ENCODE data around the gene RAB33B.

Gene RAB33B

DNA sequence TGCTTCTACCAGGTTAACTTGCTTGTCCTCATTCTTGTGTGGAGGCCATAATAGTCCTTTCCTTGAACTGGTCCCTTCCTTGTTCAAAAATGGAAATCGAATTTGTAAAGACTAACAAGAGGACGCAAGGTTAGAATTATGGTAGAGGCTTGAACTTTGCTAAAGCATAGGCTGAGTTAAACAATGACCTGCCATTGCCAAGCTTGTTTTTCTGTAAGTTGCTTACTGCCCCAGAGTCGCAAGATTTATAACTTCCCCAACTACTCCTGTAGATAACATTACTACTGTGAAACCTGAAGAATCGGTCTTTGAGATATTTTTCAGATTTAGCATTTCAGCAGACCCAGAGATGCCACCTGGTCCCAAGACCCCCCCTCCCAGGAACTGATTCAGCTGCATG lies 45.3 kb downstream of the RAB33B start:
- H3K4me3 ChIP-seq (ENCODE audit: low read depth, low read length): no peak overlapping the region
- ChIA-PET POLR2A (no interaction called here), CTCF (interaction anchor here (1.1 to 5.2 kb wide), 13 partner anchors 9 to 153 kb away, joined by 3 to 40 read pairs (median 16); no protein-coding TSS in a partner anchor)
- no peak for DNase-seq (ENCODE audit: low read depth, low spot score)
- TF ChIP-seq, protein P1, sequence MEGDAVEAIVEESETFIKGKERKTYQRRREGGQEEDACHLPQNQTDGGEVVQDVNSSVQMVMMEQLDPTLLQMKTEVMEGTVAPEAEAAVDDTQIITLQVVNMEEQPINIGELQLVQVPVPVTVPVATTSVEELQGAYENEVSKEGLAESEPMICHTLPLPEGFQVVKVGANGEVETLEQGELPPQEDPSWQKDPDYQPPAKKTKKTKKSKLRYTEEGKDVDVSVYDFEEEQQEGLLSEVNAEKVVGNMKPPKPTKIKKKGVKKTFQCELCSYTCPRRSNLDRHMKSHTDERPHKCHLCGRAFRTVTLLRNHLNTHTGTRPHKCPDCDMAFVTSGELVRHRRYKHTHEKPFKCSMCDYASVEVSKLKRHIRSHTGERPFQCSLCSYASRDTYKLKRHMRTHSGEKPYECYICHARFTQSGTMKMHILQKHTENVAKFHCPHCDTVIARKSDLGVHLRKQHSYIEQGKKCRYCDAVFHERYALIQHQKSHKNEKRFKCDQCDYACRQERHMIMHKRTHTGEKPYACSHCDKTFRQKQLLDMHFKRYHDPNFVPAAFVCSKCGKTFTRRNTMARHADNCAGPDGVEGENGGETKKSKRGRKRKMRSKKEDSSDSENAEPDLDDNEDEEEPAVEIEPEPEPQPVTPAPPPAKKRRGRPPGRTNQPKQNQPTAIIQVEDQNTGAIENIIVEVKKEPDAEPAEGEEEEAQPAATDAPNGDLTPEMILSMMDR (IDR thresholded peaks at IDR 0.05; ENCODE audit: insufficient read depth, low read length, missing control alignments): no peak

DNA sequence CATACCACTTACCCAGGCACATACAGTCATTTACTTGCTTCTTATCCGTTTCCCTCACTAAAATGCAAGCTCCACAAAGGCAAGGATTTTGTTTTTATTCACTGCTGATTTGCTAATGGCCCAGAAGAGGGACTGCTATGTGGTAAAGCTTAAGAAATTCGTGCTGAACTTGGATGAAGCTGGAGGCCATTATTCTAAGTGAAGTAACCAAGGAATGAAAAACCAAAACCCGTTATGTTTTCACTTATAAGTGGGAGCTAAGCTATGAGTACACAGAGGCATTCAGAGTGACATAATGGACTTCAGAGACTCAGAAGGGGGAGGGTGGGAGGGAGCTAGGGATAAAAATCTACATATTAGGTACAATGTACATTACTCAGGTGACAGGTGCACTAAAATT lies 47.2 kb downstream of the RAB33B start:
- TF ChIP-seq, protein P1 (IDR thresholded peaks at IDR 0.05; ENCODE audit: insufficient read depth, low read length, missing control alignments): no peak
- no peak overlapping the region for H3K4me3 ChIP-seq (ENCODE audit: low read depth, low read length)
- POLR2A ChIA-PET: no interaction called here
- DNase-seq (ENCODE audit: low read depth, low spot score): no peak
- CTCF ChIA-PET: interaction anchor here (0.8 to 1.9 kb wide), 8 partner anchors 9 to 156 kb away, joined by 3 to 6 read pairs (median 3); no protein-coding TSS in a partner anchor

DNA sequence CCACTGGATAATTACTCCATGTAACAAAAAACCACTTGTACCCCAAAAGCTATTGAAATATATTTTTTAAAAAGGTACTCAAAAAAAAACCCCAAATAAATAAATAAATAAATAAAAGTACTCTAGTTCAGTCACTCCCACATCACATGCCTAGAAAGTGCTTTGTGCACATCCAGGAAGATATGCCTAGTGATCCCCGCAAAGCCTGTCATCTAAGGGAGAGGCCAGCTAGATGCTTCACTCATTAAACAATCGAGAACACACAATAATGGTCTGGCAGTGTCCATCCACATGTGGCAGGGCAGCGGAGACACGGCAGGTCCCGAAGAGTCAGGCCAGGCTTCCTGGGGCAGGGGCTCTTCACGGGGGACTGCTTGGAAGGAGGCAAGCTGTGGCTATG lies 47.6 kb downstream of the RAB33B start:
- ChIA-PET POLR2A (no interaction called here), CTCF (interaction anchor here (0.8 to 1.9 kb wide), 8 partner anchors 8 to 156 kb away, joined by 3 to 6 read pairs (median 3); no protein-coding TSS in a partner anchor)
- TF ChIP-seq, protein P1 (IDR thresholded peaks at IDR 0.05; ENCODE audit: insufficient read depth, low read length, missing control alignments): no peak

GRCh38 chr4:139501927-139502899 lies 48.3 kb downstream of the RAB33B start:
- no peak for DNase-seq (ENCODE audit: low read depth, low spot score)
- CTCF ChIA-PET: interaction anchor here (0.9 to 1.9 kb wide), 5 partner anchors 8 to 155 kb away, joined by 3 to 6 read pairs (median 4); no protein-coding TSS in a partner anchor
- POLR2A ChIA-PET: no interaction called here
- TF ChIP-seq, protein P1 (IDR thresholded peaks at IDR 0.05; ENCODE audit: insufficient read depth, low read length, missing control alignments): no peak
- no peak overlapping the region for H3K4me3 ChIP-seq (ENCODE audit: low read depth, low read length)

More for the DNA sequence above, 47.6 kb downstream of the RAB33B start:
- DNase-seq (ENCODE audit: low read depth, low spot score): no peak
- H3K4me3 ChIP-seq (ENCODE audit: low read depth, low read length): no peak overlapping the region

DNA sequence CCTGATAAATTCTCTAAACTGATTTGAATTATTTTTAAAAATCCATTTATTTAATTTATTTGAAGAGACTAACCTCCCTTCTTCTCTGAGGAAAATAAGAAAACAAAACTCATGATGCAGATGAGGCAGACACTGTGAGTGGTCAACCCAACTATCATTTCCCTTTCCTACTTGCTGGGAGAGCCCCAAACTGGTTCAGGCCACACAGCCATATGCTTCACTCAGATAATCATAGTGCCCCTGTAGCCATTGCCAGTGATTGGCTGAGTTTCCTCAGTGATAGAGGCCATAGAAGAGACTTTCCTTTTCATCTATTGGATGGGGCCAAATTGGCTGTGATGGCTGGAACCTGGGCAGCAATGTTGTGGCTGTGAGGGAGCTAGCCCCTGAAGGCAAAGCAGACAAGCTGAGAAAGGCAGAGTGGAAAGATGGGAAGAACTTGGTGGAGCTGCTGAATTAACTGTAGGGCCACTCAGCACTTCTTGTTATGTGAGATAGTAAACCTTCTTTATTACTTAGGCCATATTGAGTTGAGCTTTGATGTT lies 49.8 kb downstream of the RAB33B start:
- ChIA-PET CTCF (interaction anchor here (0.9 to 1.3 kb wide), 2 partner anchors 148 to 151 kb away, joined by 3 read pairs; no protein-coding TSS in a partner anchor), POLR2A (no interaction called here)
- TF ChIP-seq, protein P1 (IDR thresholded peaks at IDR 0.05; ENCODE audit: insufficient read depth, low read length, missing control alignments): no peak
- DNase-seq (ENCODE audit: low read depth, low spot score): no peak
- H3K4me3 ChIP-seq (ENCODE audit: low read depth, low read length): no peak overlapping the region

DNA sequence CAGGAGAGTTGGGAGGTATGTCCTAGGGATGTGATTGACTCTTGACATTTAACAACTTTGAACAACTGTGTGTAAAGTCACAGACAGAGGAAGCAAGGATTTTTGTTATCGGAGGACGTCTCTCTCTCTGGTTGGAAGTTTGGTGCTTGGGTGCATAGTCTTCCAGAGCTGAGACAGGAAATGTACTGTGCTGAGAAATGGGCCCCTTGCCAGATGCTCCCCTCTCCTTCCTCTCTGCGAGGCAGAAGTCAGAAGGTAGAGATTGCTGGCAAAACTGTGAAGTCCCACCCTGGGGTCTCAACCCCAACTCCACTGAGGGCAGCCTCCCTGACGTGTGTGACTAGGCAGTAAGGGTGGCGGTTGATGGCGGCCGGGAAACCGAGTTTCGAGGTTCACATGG lies 52.9 kb downstream of the RAB33B start:
- TF ChIP-seq, protein P1 (IDR thresholded peaks at IDR 0.05; ENCODE audit: insufficient read depth, low read length, missing control alignments): no peak
- ChIA-PET CTCF (interaction anchor here (1.0 to 4.5 kb wide), 2 partner anchors 9 to 24 kb away, joined by 3 to 33 read pairs; no protein-coding TSS in a partner anchor), POLR2A (no interaction called here)
- DNase-seq (ENCODE audit: low read depth, low spot score): no peak
- H3K4me3 ChIP-seq (ENCODE audit: low read depth, low read length): no peak overlapping the region

Measured in AG04449 (cell line).